HUES64 (cell line): ENCODE data around the gene C2orf72.
"Not testable (repeated sequence)": the region's sequence is repeated elsewhere in the genome, so short reads cannot be mapped to it uniquely, and the experiment has no call there.

ENCODE experiments used
- H3K27ac ChIP-seq: 2 replicates; pipeline ENCODE4 v1.7.0; 2013; ENCODE audit warnings: low read depth, low read length, inconsistent platforms
- H3K27me3 ChIP-seq: 2 replicates; pipeline ENCODE4 v1.6.1; 2013; ENCODE audit warnings: mild to moderate bottlenecking, low read length; ENCODE audit not compliant: insufficient read depth
- H3K36me3 ChIP-seq: 2 replicates; pipeline ENCODE4 v1.6.1; 2013; ENCODE audit warnings: mild to moderate bottlenecking, low read length; ENCODE audit not compliant: insufficient read depth
- H3K4me1 ChIP-seq: 2 replicates; pipeline ENCODE4 v1.6.1; 2013; ENCODE audit warnings: mild to moderate bottlenecking, low read length, moderate library complexity; ENCODE audit not compliant: insufficient read depth
- H3K4me3 ChIP-seq: 2 replicates; pipeline ENCODE4 v1.5.1; 2013; ENCODE audit warnings: mild to moderate bottlenecking, low read length, moderate library complexity
- H3K9ac ChIP-seq: 2 replicates; pipeline ENCODE4 v1.6.1; 2013; ENCODE audit warnings: mild to moderate bottlenecking, low read depth, low read length
- H3K9me3 ChIP-seq: 2 replicates; pipeline ENCODE4 v1.6.1; 2013; ENCODE audit warnings: low read depth, low read length; ENCODE audit not compliant: insufficient read depth
- WGBS: fragments of 150-250, 120-280 bp; methylation state at CpG from one replicate; pipeline ENCODE4 v1.1.7; 2013; ENCODE audit warnings: missing lambda C conversion rate; 5-methylcytosine and 5-hydroxymethylcytosine counted together

Gene C2orf72

GRCh38 chr2:231015478-231015877 lies 21.8 kb upstream of the C2orf72 start:
- H3K4me1 ChIP-seq = peaks cover 6% of the 10 kb centered on the region; the same call in 1 of the 2 replicates
- H3K36me3 ChIP-seq = no peaks in the 10 kb centered on the region
- H3K4me3 ChIP-seq = no peak overlapping the region
- no peaks in the 10 kb centered on the region for H3K9me3 ChIP-seq
- no peaks in the 10 kb centered on the region for H3K27me3 ChIP-seq
- 40% methylated on average over 7 of the region's 7 CpGs for WGBS
- H3K27ac ChIP-seq = no peak overlapping the region
- no peak overlapping the region for H3K9ac ChIP-seq

GRCh38 chr2:231015926-231016325 lies 21.4 kb upstream of the C2orf72 start:
- Histone ChIP-seq H3K4me1 (peaks cover 6% of the 10 kb centered on the region; the same call in 1 of the 2 replicates), H3K4me3 (no peak overlapping the region), H3K9me3 (no peaks in the 10 kb centered on the region), H3K27me3 (no peaks in the 10 kb centered on the region), H3K27ac (no peak overlapping the region), H3K36me3 (no peaks in the 10 kb centered on the region), H3K9ac (no peak overlapping the region)
- 65% methylated on average over 3 of the region's 3 CpGs for WGBS

- H3K9ac ChIP-seq = no peak overlapping the region
- no peak overlapping the region for H3K4me3 ChIP-seq
- H3K27ac ChIP-seq = no peak overlapping the region
- no peaks in the 10 kb centered on the region for H3K9me3 ChIP-seq
- no peaks in the 10 kb centered on the region for H3K27me3 ChIP-seq
- H3K4me1 ChIP-seq = peaks cover 6% of the 10 kb centered on the region; the same call in 1 of the 2 replicates
- H3K36me3 ChIP-seq = no peaks in the 10 kb centered on the region
- WGBS = 89% methylated on average over 6 of the region's 6 CpGs
Observed at GRCh38 chr2:231016566-231017230, 20.6 kb upstream of the C2orf72 start.

GRCh38 chr2:231017231-231017598 lies 20.1 kb upstream of the C2orf72 start:
- peaks cover 6% of the 10 kb centered on the region; the same call in 1 of the 2 replicates for H3K4me1 ChIP-seq

GRCh38 chr2:231018184-231018583 lies 19.1 kb upstream of the C2orf72 start:
- no peak overlapping the region for H3K9ac ChIP-seq
- no peaks in the 10 kb centered on the region for H3K36me3 ChIP-seq
- H3K27ac ChIP-seq = no peak overlapping the region
- no peaks in the 10 kb centered on the region for H3K9me3 ChIP-seq
- 94% methylated on average over 3 of the region's 3 CpGs for WGBS
- peaks cover 6% of the 10 kb centered on the region; the same call in 1 of the 2 replicates for H3K4me1 ChIP-seq
- H3K27me3 ChIP-seq = no peaks in the 10 kb centered on the region
- H3K4me3 ChIP-seq = no peak overlapping the region

More at GRCh38 chr2:231017231-231017598, 20.1 kb upstream of the C2orf72 start:
- H3K4me3 ChIP-seq = no peak overlapping the region
- no peak overlapping the region for H3K9ac ChIP-seq
- H3K36me3 ChIP-seq = no peaks in the 10 kb centered on the region
- 79% methylated on average over 4 of the region's 4 CpGs for WGBS
- no peaks in the 10 kb centered on the region for H3K27me3 ChIP-seq
- no peak overlapping the region for H3K27ac ChIP-seq
- H3K9me3 ChIP-seq = no peaks in the 10 kb centered on the region

GRCh38 chr2:231025059-231025458 lies 12.3 kb upstream of the C2orf72 start:
- H3K4me3 ChIP-seq, H3K27me3 ChIP-seq, H3K9ac ChIP-seq, H3K36me3 ChIP-seq, H3K27ac ChIP-seq, H3K9me3 ChIP-seq, H3K4me1 ChIP-seq: not testable (repeated sequence)
- WGBS = 98% methylated on average over 3 of the region's 3 CpGs

GRCh38 chr2:231028889-231029288 lies 8.4 kb upstream of the C2orf72 start:
- H3K9ac ChIP-seq = no peak overlapping the region
- H3K27me3 ChIP-seq = peaks cover under 1% of the 10 kb centered on the region
- H3K4me1 ChIP-seq = no peaks in the 10 kb centered on the region
- no peak overlapping the region for H3K4me3 ChIP-seq
- no peaks in the 10 kb centered on the region for H3K9me3 ChIP-seq
- H3K27ac ChIP-seq = no peak overlapping the region
- no peaks in the 10 kb centered on the region for H3K36me3 ChIP-seq

- H3K9me3 ChIP-seq = no peaks in the 10 kb centered on the region
- no peak overlapping the region for H3K4me3 ChIP-seq
- H3K27me3 ChIP-seq = peaks cover 7% of the 10 kb centered on the region
- no peak overlapping the region for H3K9ac ChIP-seq
- H3K4me1 ChIP-seq = no peaks in the 10 kb centered on the region
- WGBS = 89% methylated on average over 9 of the region's 9 CpGs
- no peaks in the 10 kb centered on the region for H3K36me3 ChIP-seq
- no peak overlapping the region for H3K27ac ChIP-seq
Observed at GRCh38 chr2:231029563-231029962, 7.8 kb upstream of the C2orf72 start.

- WGBS = 87% methylated on average over 3 of the region's 3 CpGs
- Histone ChIP-seq H3K4me3 (no peak overlapping the region), H3K27ac (no peak overlapping the region), H3K36me3 (no peaks in the 10 kb centered on the region), H3K27me3 (peaks cover 19% of the 10 kb centered on the region), H3K9ac (no peak overlapping the region), H3K4me1 (no peaks in the 10 kb centered on the region), H3K9me3 (no peaks in the 10 kb centered on the region)
Observed at GRCh38 chr2:231030725-231031124, 6.6 kb upstream of the C2orf72 start.

GRCh38 chr2:231032575-231033140 lies 4.7 kb upstream of the C2orf72 start:
- H3K36me3 ChIP-seq = no peaks in the 10 kb centered on the region
- peaks cover 37% of the 10 kb centered on the region for H3K27me3 ChIP-seq
- H3K4me1 ChIP-seq = no peaks in the 10 kb centered on the region
- no peak overlapping the region for H3K27ac ChIP-seq
- H3K9ac ChIP-seq = no peak overlapping the region
- H3K9me3 ChIP-seq = no peaks in the 10 kb centered on the region
- WGBS = 82% methylated on average over 5 of the region's 5 CpGs
- no peak overlapping the region for H3K4me3 ChIP-seq

GRCh38 chr2:231033147-231034132 lies 3.9 kb upstream of the C2orf72 start:
- peaks cover 44% of the 10 kb centered on the region for H3K27me3 ChIP-seq
- H3K27ac ChIP-seq = no peak overlapping the region
- H3K36me3 ChIP-seq = no peaks in the 10 kb centered on the region
- H3K4me1 ChIP-seq = no peaks in the 10 kb centered on the region
- WGBS = 84% methylated on average over 11 of the region's 11 CpGs
- H3K9me3 ChIP-seq = no peaks in the 10 kb centered on the region
- no peak overlapping the region for H3K4me3 ChIP-seq
- H3K9ac ChIP-seq = no peak overlapping the region
